Measurements from ENCODE around the gene LSM10.

- no peak for TF ChIP-seq RCOR1 (IDR thresholded peaks at IDR 0.05; ENCODE audit: borderline replicate concordance in 1 of 2, low read depth in 2 of 2, low read length in 2 of 2)
- no peak for TF ChIP-seq ZNF384 (IDR thresholded peaks at IDR 0.05; ENCODE audit: low read depth, low read length)
- no peak for TF ChIP-seq ETV6 (IDR thresholded peaks at IDR 0.05; ENCODE audit: borderline replicate concordance in 1 of 2, low read depth in 2 of 2, low read length in 1 of 2)
- no peak for TF ChIP-seq ETV6 (CRISPR knock-in tag; IDR thresholded peaks at IDR 0.05; ENCODE audit: borderline replicate concordance)
- no peak for TF ChIP-seq SRF (CRISPR knock-in tag; IDR thresholded peaks at IDR 0.05)
- no peak for TF ChIP-seq HMGN3 (IDR thresholded peaks at IDR 0.05; ENCODE audit: borderline replicate concordance, extremely low read depth, insufficient read length, low read depth, low read length)
- TF ChIP-seq, protein P1, sequence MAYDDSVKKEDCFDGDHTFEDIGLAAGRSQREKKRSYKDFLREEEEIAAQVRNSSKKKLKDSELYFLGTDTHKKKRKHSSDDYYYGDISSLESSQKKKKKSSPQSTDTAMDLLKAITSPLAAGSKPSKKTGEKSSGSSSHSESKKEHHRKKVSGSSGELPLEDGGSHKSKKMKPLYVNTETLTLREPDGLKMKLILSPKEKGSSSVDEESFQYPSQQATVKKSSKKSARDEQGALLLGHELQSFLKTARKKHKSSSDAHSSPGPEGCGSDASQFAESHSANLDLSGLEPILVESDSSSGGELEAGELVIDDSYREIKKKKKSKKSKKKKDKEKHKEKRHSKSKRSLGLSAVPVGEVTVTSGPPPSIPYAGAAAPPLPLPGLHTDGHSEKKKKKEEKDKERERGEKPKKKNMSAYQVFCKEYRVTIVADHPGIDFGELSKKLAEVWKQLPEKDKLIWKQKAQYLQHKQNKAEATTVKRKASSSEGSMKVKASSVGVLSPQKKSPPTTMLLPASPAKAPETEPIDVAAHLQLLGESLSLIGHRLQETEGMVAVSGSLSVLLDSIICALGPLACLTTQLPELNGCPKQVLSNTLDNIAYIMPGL (CRISPR knock-in tag; IDR thresholded peaks at IDR 0.05) = no peak
- TF ChIP-seq DPF2 (IDR thresholded peaks at IDR 0.05) = no peak
- TF ChIP-seq L3MBTL2 (IDR thresholded peaks at IDR 0.05) = no peak
- TF ChIP-seq, protein P2, sequence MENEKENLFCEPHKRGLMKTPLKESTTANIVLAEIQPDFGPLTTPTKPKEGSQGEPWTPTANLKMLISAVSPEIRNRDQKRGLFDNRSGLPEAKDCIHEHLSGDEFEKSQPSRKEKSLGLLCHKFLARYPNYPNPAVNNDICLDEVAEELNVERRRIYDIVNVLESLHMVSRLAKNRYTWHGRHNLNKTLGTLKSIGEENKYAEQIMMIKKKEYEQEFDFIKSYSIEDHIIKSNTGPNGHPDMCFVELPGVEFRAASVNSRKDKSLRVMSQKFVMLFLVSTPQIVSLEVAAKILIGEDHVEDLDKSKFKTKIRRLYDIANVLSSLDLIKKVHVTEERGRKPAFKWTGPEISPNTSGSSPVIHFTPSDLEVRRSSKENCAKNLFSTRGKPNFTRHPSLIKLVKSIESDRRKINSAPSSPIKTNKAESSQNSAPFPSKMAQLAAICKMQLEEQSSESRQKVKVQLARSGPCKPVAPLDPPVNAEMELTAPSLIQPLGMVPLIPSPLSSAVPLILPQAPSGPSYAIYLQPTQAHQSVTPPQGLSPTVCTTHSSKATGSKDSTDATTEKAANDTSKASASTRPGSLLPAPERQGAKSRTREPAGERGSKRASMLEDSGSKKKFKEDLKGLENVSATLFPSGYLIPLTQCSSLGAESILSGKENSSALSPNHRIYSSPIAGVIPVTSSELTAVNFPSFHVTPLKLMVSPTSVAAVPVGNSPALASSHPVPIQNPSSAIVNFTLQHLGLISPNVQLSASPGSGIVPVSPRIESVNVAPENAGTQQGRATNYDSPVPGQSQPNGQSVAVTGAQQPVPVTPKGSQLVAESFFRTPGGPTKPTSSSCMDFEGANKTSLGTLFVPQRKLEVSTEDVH (IDR thresholded peaks at IDR 0.05; ENCODE audit: low read depth, partially characterized antibody) = no peak
- TF ChIP-seq FOXP1 (CRISPR knock-in tag; IDR thresholded peaks at IDR 0.05) = no peak
- no peak for TF ChIP-seq ZNF764 (CRISPR knock-in tag; IDR thresholded peaks at IDR 0.05; ENCODE audit: low read depth)
Observed at GRCh38 chr1:36419569-36419968, 21.9 kb upstream of the LSM10 start.

Measured in K562 (cell line).